ENCODE results near the gene ZNF397. TPM values are rescaled to one million over a fixed set of nuclear protein-coding genes. Genes with fewer than 3 reads are reported as not detected.
A peak's percentile ranks its signal among the peaks of the same experiment; 100 is the strongest.
"Not testable (repeated sequence)": the region's sequence is repeated elsewhere in the genome, so short reads cannot be mapped to it uniquely, and the experiment has no call there.

The ZNF397 gene
- polyA plus RNA-seq, 2 donors, result 6.4 to 9.6 TPM

DNA sequence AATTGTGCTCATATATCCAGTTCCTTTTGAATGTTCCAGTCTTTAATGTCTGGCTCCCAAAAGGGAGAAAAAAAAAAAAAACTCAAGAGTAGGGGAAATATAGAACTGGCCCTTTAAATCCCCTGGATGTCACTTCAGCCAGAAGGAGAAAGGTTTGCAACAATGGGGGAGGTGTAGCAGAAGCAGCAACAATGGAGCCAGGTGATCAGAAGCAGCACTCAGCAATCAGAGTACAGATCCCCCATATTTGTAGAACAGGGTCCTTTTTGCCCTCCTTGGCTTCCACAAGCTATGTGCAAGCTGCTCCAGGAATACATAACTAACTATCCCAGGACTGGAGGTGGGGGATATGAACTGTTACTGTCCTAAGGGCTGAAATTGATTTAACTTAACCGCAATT lies 25.8 kb upstream of the ZNF397 start:
- Histone ChIP-seq H3K4me3 (ENCODE audit: low read depth in 1 of 2, low read length in 2 of 2) (no peak overlapping the region), H3K36me3 (ENCODE audit: control insufficient read depth in 2 of 2, insufficient read depth in 2 of 2, low read length in 1 of 2) (no peaks in the 10 kb centered on the region)
- 79 to 82% methylated on average over 1 of the region's 1 CpG for WGBS, 2 donors

DNA sequence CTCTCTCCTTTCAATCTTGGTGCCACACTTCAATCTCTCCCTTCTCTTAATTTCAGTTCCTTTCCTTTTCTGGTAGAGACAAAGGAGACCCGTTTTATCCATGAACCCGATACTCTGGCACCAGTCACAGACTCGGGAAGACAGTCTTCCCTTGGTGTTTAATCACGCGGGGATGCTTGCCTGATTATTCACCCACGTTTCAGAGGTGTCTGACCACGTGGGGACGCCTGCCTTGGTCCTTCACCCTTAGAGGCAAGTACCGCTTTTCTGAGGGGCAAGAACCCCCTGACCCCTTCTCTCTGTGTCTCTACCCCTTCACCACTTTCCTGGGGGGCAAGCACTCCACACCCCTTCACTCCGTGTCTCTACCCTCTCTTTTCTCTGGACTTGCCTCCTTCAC lies 24.2 kb upstream of the ZNF397 start:
- H3K36me3 ChIP-seq (ENCODE audit: control insufficient read depth in 2 of 2, insufficient read depth in 2 of 2, low read length in 1 of 2); H3K4me1 ChIP-seq (ENCODE audit: control insufficient read depth in 2 of 2, insufficient read depth in 2 of 2, low read length in 1 of 2); H3K27me3 ChIP-seq (ENCODE audit: control insufficient read depth in 1 of 2, insufficient read depth in 2 of 2, low read length in 2 of 2); H3K9me3 ChIP-seq (ENCODE audit: control insufficient read depth in 2 of 2, insufficient read depth in 1 of 2, low read depth in 1 of 2, low read length in 1 of 2); H3K4me3 ChIP-seq (ENCODE audit: low read depth in 1 of 2, low read length in 2 of 2); H3K27ac ChIP-seq (ENCODE audit: low read depth in 2 of 2, low read length in 1 of 2): not testable (repeated sequence)
- WGBS, 2 donors, result 81 to 84% methylated on average over 10 of the region's 10 CpGs

More for the DNA sequence above, 25.8 kb upstream of the ZNF397 start:
- Histone ChIP-seq H3K4me1 (ENCODE audit: control insufficient read depth in 2 of 2, insufficient read depth in 2 of 2, low read length in 1 of 2) (no peaks in the 10 kb centered on the region), H3K27me3 (ENCODE audit: control insufficient read depth in 1 of 2, insufficient read depth in 2 of 2, low read length in 2 of 2) (no peaks in the 10 kb centered on the region), H3K9me3 (ENCODE audit: control insufficient read depth in 2 of 2, insufficient read depth in 1 of 2, low read depth in 1 of 2, low read length in 1 of 2) (no peaks in the 10 kb centered on the region), H3K27ac (ENCODE audit: low read depth in 2 of 2, low read length in 1 of 2) (no peak overlapping the region)

DNA sequence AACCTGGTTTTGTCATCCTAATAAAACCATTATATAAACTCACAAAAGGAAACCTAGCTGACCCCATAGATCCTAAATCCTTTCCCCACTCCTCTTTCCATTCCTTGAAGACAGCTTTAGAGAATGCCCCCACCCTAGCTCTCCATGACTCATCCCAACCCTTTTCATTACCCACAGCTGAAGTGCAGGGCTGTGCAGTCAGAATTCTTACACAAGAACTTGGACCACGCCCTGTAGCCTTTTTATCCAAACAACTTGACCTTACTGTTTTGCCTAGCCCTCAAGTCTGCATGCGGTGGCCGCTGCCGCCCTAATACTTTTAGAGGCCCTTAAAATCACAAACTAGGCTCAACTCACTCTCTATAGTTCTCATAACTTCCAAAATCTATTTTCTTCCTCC lies 21.5 kb upstream of the ZNF397 start:
- H3K4me1 ChIP-seq (ENCODE audit: control insufficient read depth in 2 of 2, insufficient read depth in 2 of 2, low read length in 1 of 2); H3K27me3 ChIP-seq (ENCODE audit: control insufficient read depth in 1 of 2, insufficient read depth in 2 of 2, low read length in 2 of 2); H3K4me3 ChIP-seq (ENCODE audit: low read depth in 1 of 2, low read length in 2 of 2); H3K9me3 ChIP-seq (ENCODE audit: control insufficient read depth in 2 of 2, insufficient read depth in 1 of 2, low read depth in 1 of 2, low read length in 1 of 2); H3K27ac ChIP-seq (ENCODE audit: low read depth in 2 of 2, low read length in 1 of 2); H3K36me3 ChIP-seq (ENCODE audit: control insufficient read depth in 2 of 2, insufficient read depth in 2 of 2, low read length in 1 of 2): not testable (repeated sequence)
- WGBS, 2 donors, result 79 to 85% methylated on average over 4 of the region's 4 CpGs

DNA sequence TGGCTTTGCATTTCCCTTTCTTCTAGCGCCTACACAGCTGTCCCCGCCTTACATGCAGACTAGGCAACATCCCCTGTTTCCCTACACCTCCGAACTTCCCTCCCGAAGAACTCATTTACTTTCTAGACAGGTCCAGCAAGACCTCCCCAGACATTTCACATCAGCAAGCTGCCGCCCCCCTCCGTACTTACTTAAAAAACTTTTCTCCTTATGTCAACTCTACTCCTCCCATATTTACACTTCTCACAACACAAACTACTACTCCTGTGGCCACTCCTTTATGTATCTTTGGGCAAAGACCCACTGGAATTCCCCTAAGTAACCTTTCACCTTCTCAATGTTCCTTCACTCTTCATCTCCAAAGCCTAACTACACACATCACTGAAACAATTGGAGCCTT lies 20.4 kb upstream of the ZNF397 start:
- no peak overlapping the region for H3K4me3 ChIP-seq (ENCODE audit: low read depth in 1 of 2, low read length in 2 of 2)
- WGBS, 2 donors, result 65 to 76% methylated on average over 6 of the region's 6 CpGs
- no peaks in the 10 kb centered on the region for H3K4me1 ChIP-seq (ENCODE audit: control insufficient read depth in 2 of 2, insufficient read depth in 2 of 2, low read length in 1 of 2)
- no peaks in the 10 kb centered on the region for H3K27me3 ChIP-seq (ENCODE audit: control insufficient read depth in 1 of 2, insufficient read depth in 2 of 2, low read length in 2 of 2)
- H3K27ac ChIP-seq (ENCODE audit: low read depth in 2 of 2, low read length in 1 of 2), result no peak overlapping the region
- no peaks in the 10 kb centered on the region for H3K9me3 ChIP-seq (ENCODE audit: control insufficient read depth in 2 of 2, insufficient read depth in 1 of 2, low read depth in 1 of 2, low read length in 1 of 2)
- H3K36me3 ChIP-seq (ENCODE audit: control insufficient read depth in 2 of 2, insufficient read depth in 2 of 2, low read length in 1 of 2), result no peaks in the 10 kb centered on the region

DNA sequence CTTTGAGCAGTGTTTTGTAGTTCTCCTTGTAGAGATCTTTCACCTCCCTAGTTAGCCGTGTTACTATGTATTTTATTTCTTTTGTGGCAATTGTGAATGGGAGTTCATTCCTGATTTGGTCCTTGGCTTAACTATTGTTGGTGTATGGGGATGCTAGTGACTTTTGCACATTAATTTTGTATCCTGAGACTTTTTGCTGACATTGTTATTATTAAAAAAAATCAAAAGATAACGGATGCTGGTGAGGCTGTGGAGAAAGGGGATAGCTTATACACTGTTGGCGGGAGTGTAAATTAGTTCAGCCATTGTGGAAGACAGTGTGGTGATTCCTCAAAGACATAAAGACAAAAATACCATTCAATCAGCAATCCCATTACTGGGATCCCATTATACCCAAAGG lies 17.0 kb upstream of the ZNF397 start:
- Histone ChIP-seq H3K4me1 (ENCODE audit: control insufficient read depth in 2 of 2, insufficient read depth in 2 of 2, low read length in 1 of 2) (no peaks in the 10 kb centered on the region), H3K27ac (ENCODE audit: low read depth in 2 of 2, low read length in 1 of 2) (no peak overlapping the region), H3K27me3 (ENCODE audit: control insufficient read depth in 1 of 2, insufficient read depth in 2 of 2, low read length in 2 of 2) (no peaks in the 10 kb centered on the region), H3K36me3 (ENCODE audit: control insufficient read depth in 2 of 2, insufficient read depth in 2 of 2, low read length in 1 of 2) (no peaks in the 10 kb centered on the region), H3K4me3 (ENCODE audit: low read depth in 1 of 2, low read length in 2 of 2) (no peak overlapping the region), H3K9me3 (ENCODE audit: control insufficient read depth in 2 of 2, insufficient read depth in 1 of 2, low read depth in 1 of 2, low read length in 1 of 2) (no peaks in the 10 kb centered on the region)
- WGBS, 2 donors, result 85 to 89% methylated on average over 3 of the region's 3 CpGs

DNA sequence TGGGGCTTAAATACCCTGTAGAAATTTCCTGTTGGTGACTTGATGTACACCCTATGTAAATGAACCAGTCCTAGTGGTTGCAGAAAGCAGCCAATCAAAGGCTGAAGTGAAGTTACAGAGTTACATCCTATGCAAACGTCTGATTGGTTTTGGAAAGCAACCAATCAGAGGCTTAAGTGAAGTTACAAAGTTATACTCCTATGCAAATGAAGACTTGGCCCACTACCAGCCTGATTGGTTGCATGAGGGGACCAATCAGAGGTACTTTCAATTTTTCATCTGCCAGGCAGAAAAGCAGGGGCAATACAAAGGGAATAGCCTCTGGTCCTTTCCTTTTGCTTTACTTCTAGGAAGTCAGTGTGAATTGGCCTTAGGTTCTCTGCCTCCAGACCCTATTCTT lies 13.6 kb upstream of the ZNF397 start:
- Histone ChIP-seq H3K36me3 (ENCODE audit: control insufficient read depth in 2 of 2, insufficient read depth in 2 of 2, low read length in 1 of 2) (no peaks in the 10 kb centered on the region), H3K4me1 (ENCODE audit: control insufficient read depth in 2 of 2, insufficient read depth in 2 of 2, low read length in 1 of 2) (no peaks in the 10 kb centered on the region), H3K4me3 (ENCODE audit: low read depth in 1 of 2, low read length in 2 of 2) (no peak overlapping the region), H3K9me3 (ENCODE audit: control insufficient read depth in 2 of 2, insufficient read depth in 1 of 2, low read depth in 1 of 2, low read length in 1 of 2) (no peaks in the 10 kb centered on the region), H3K27ac (ENCODE audit: low read depth in 2 of 2, low read length in 1 of 2) (no peak overlapping the region), H3K27me3 (ENCODE audit: control insufficient read depth in 1 of 2, insufficient read depth in 2 of 2, low read length in 2 of 2) (no peaks in the 10 kb centered on the region)
- 72% methylated on average over 1 of the region's 1 CpG for WGBS, 2 donors

DNA sequence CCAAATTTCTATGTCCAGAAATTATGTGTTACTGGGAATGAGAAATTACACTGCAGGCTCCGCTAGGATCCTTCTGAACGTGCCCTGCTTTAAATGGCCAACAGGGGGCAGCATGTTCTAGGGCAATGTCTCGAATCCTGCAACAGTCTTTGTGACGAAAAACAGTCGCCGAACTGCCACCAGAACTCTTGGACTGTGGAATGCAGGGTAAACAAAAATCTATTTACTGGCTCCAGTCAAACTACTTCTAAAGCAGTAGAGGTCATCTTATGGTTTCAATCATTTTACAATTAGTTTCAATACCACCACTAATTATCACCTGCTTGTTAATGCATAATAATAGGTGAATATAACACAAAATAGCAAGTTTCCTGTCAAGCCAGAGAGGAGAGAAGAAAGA lies 9.8 kb upstream of the ZNF397 start:
- 1% methylated on average over 6 of the region's 6 CpGs for WGBS, 2 donors
- no peaks in the 10 kb centered on the region for H3K4me1 ChIP-seq (ENCODE audit: control insufficient read depth in 2 of 2, insufficient read depth in 2 of 2, low read length in 1 of 2)
- no peaks in the 10 kb centered on the region for H3K27me3 ChIP-seq (ENCODE audit: control insufficient read depth in 1 of 2, insufficient read depth in 2 of 2, low read length in 2 of 2)
- H3K27ac ChIP-seq (ENCODE audit: low read depth in 2 of 2, low read length in 1 of 2), result no peak overlapping the region
- no peak overlapping the region for H3K4me3 ChIP-seq (ENCODE audit: low read depth in 1 of 2, low read length in 2 of 2)
- H3K36me3 ChIP-seq (ENCODE audit: control insufficient read depth in 2 of 2, insufficient read depth in 2 of 2, low read length in 1 of 2), result no peaks in the 10 kb centered on the region
- no peaks in the 10 kb centered on the region for H3K9me3 ChIP-seq (ENCODE audit: control insufficient read depth in 2 of 2, insufficient read depth in 1 of 2, low read depth in 1 of 2, low read length in 1 of 2)

DNA sequence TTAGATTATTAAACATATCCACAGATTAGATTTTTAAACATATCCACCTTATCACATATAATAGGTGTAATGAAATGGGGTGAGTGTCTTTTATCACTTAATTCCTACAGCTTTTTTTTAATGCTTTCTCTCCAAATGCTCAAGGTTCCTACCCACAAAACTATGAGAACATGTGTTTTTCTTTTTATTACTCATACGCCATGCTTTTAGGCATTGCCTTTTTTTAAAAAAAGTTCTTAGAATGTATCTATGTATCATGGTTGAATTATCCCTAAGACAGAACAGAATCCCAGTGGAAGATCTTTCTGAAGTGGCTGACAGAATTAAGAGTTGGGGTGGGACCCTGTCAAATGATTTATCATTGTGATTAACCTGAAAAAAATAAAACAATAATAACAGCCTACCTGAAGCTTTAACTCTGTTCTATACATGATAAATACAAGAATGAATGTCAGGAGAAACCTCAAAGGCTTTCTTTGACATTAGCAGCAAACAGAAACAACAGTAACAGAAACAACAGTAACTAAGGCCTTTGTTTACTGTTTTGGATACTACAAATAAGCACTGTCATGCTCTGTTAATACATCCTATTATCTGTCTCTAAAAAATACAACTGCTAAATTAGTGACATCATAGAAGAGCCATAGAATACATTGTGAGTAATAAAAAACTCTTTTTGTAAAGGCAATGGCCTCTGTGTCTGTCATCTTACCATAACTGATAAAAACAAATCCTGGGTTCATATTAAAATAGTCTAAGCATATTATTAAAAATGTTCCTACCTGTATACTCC lies 4.1 kb upstream of the ZNF397 start:
- Histone ChIP-seq H3K4me3 (ENCODE audit: low read depth in 1 of 2, low read length in 2 of 2) (no peak overlapping the region), H3K27ac (ENCODE audit: low read depth in 2 of 2, low read length in 1 of 2) (no peak overlapping the region), H3K9me3 (ENCODE audit: control insufficient read depth in 2 of 2, insufficient read depth in 1 of 2, low read depth in 1 of 2, low read length in 1 of 2) (no peaks in the 10 kb centered on the region), H3K36me3 (ENCODE audit: control insufficient read depth in 2 of 2, insufficient read depth in 2 of 2, low read length in 1 of 2) (no peaks in the 10 kb centered on the region), H3K4me1 (ENCODE audit: control insufficient read depth in 2 of 2, insufficient read depth in 2 of 2, low read length in 1 of 2) (peaks cover 0 to 2% of the 10 kb centered on the region in 2 donors), H3K27me3 (ENCODE audit: control insufficient read depth in 1 of 2, insufficient read depth in 2 of 2, low read length in 2 of 2) (no peaks in the 10 kb centered on the region)
- 89 to 93% methylated on average over 1 of the region's 1 CpG for WGBS, 2 donors

DNA sequence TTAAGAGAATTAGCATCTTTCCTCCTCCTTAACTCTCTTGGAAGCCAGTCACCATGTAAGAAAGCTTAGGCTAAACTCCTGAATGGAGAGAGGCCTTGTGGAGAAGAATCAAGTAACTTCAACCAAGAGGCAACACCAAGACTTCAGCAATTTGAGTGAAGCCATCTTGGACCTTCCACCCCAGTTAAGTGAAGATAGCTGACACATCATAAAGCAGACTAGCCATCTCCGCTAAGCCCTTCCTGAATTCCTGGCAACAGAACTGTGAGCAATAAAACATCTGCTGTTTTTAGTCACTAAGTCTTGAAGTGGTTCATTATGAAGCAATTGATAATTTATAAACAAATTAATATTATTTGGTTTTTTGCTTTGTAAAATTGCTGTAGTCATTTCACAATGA lies 1.5 kb upstream of the ZNF397 start:
- no peaks in the 10 kb centered on the region for H3K36me3 ChIP-seq (ENCODE audit: control insufficient read depth in 2 of 2, insufficient read depth in 2 of 2, low read length in 1 of 2)
- WGBS, 2 donors, result 88 to 92% methylated on average over 1 of the region's 1 CpG
- no peaks in the 10 kb centered on the region for H3K9me3 ChIP-seq (ENCODE audit: control insufficient read depth in 2 of 2, insufficient read depth in 1 of 2, low read depth in 1 of 2, low read length in 1 of 2)
- H3K4me1 ChIP-seq (ENCODE audit: control insufficient read depth in 2 of 2, insufficient read depth in 2 of 2, low read length in 1 of 2), result peaks cover 0 to 2% of the 10 kb centered on the region in 2 donors
- H3K4me3 ChIP-seq (ENCODE audit: low read depth in 1 of 2, low read length in 2 of 2), result no peak overlapping the region
- no peak overlapping the region for H3K27ac ChIP-seq (ENCODE audit: low read depth in 2 of 2, low read length in 1 of 2)
- H3K27me3 ChIP-seq (ENCODE audit: control insufficient read depth in 1 of 2, insufficient read depth in 2 of 2, low read length in 2 of 2), result no peaks in the 10 kb centered on the region

DNA sequence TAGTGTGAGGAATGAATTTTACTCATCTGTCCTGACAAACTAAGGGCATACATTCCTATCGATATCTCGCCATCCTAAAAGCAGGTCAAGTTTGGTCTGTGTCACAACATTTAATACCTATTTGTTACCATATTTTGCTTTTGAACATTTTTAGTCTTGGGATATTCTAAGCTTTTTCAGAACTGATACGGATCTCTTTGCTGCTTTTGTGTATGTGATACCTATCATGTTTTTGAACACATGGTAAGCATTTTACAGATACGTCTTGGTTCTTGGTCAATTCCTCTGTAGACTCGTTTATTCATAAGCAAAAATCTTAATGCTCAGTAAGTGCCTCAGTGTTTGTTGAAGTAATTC lies 592 bp downstream of the ZNF397 start:
- Histone ChIP-seq H3K9me3 (ENCODE audit: control insufficient read depth in 2 of 2, insufficient read depth in 1 of 2, low read depth in 1 of 2, low read length in 1 of 2) (no peaks in the 10 kb centered on the region), H3K36me3 (ENCODE audit: control insufficient read depth in 2 of 2, insufficient read depth in 2 of 2, low read length in 1 of 2) (peaks cover 4 to 7% of the 10 kb centered on the region in 2 donors), H3K27me3 (ENCODE audit: control insufficient read depth in 1 of 2, insufficient read depth in 2 of 2, low read length in 2 of 2) (no peaks in the 10 kb centered on the region), H3K4me3 (ENCODE audit: low read depth in 1 of 2, low read length in 2 of 2) (peak overlapping the region; percentile 85 to 86), H3K4me1 (ENCODE audit: control insufficient read depth in 2 of 2, insufficient read depth in 2 of 2, low read length in 1 of 2) (peaks cover 0 to 2% of the 10 kb centered on the region in 2 donors), H3K27ac (ENCODE audit: low read depth in 2 of 2, low read length in 1 of 2) (peak overlapping the region in 1 of 2 donors; percentile 90)
- 0% methylated on average over 5 of the region's 5 CpGs for WGBS, 2 donors

All from esophagus (tissue), 2 donors.